Fibroblast of lung (primary cell): ENCODE measurements around the gene RMDN3. TPM values are rescaled to one million over a fixed set of nuclear protein-coding genes. Genes with fewer than 3 reads are reported as not detected.

ENCODE experiments used
- DNase-seq, 2 donors: peaks; one replicate each; pipeline versions ENCODE4 v3.0.0 to v3.0.0-alpha.2; 2010; ENCODE audit warnings: low read depth in 2 of 2
- H2AFZ ChIP-seq: 2 replicates; pipeline ENCODE4 v1.5.1; 2012; ENCODE audit warnings: low read length, control low read depth, inconsistent platforms
- H3K27ac ChIP-seq: 2 replicates; pipeline ENCODE4 v1.5.1; 2011; ENCODE audit warnings: low read length, control low read depth; ENCODE audit not compliant: insufficient read depth
- H3K27me3 ChIP-seq: 2 replicates; pipeline ENCODE4 v1.5.1; 2011; ENCODE audit warnings: mild to moderate bottlenecking, low read length; ENCODE audit not compliant: control insufficient read depth, insufficient read depth
- H3K36me3 ChIP-seq: 2 replicates; pipeline ENCODE4 v1.5.1; 2011; ENCODE audit warnings: low read length; ENCODE audit not compliant: control insufficient read depth, insufficient read depth
- H3K4me1 ChIP-seq: 2 replicates; pipeline ENCODE4 v1.5.1; 2011; ENCODE audit warnings: low read length; ENCODE audit not compliant: control insufficient read depth, insufficient read depth; ENCODE audit errors: extremely low read depth
- H3K4me2 ChIP-seq: 2 replicates; pipeline ENCODE4 v1.5.1; 2011; ENCODE audit warnings: low read length, control low read depth; ENCODE audit not compliant: insufficient read depth; ENCODE audit errors: extremely low read depth
- H3K4me3 ChIP-seq, 4 experiments: fragments of 200-600 bp in 1 of 4; sonication (generic) in 1 of 4; replicated peaks in 1 of 4; 2 replicates each; pipeline ENCODE4 v1.5.1; 2011 to 2016; ENCODE audit warnings: low read length in 4 of 4, low read depth in 3 of 4, mild to moderate bottlenecking in 3 of 4, control low read depth in 2 of 4, inconsistent platforms in 1 of 4, mixed read lengths in 1 of 4; ENCODE audit not compliant: insufficient read depth in 1 of 4; ENCODE audit errors: control extremely low read depth in 1 of 4
- H3K79me2 ChIP-seq: 2 replicates; pipeline ENCODE4 v1.5.1; 2012; ENCODE audit warnings: mild to moderate bottlenecking, low read length, inconsistent platforms; ENCODE audit not compliant: control insufficient read depth, insufficient read depth
- H3K9ac ChIP-seq: 2 replicates; pipeline ENCODE4 v1.5.1; 2011; ENCODE audit warnings: mild to moderate bottlenecking, low read length, control low read depth; ENCODE audit not compliant: insufficient read depth
- H3K9me3 ChIP-seq: 2 replicates; pipeline ENCODE4 v1.5.1; 2012; ENCODE audit warnings: low read depth, low read length; ENCODE audit not compliant: control insufficient read depth, insufficient read depth
- H4K20me1 ChIP-seq: 2 replicates; pipeline ENCODE4 v1.5.1; 2011; ENCODE audit warnings: low read length; ENCODE audit not compliant: control insufficient read depth, insufficient read depth; ENCODE audit errors: extremely low read depth
- EZH2 ChIP-seq: IDR thresholded peaks from 2 replicates; pipeline ENCODE4 v1.5.1; 2012; ENCODE audit warnings: low read length, control low read depth, mild to moderate bottlenecking; ENCODE audit errors: missing control alignments
- polyA plus RNA-seq, 2 donors: library from polyadenylated mRNA; depleted of rRNA in 1 of 2; stranded (reverse) in 1 of 2; unstranded in 1 of 2; fragments of >200 nt; gene quantifications; 2 replicates each; pipeline ENCODE4 v1.2.1, GENCODE V29; 2011 to 2012; ENCODE audit warnings: missing spikeins in 1 of 2
- total RNA-seq: library from RNA; depleted of rRNA; stranded (reverse); fragments of >200 nt; gene quantifications from 2 replicates; pipeline ENCODE4 v1.2.1, GENCODE V29; 2014
- TF ChIP-seq, protein P1 (sequence below), 2 donors: IDR thresholded peaks in 1 of 2; conservative IDR thresholded peaks in 1 of 2; 1 replicate in 1 of 2; 2 replicates in 1 of 2; pipeline ENCODE4 v1.5.1; 2011 to 2012; ENCODE audit warnings: low read length in 2 of 2, control low read depth in 1 of 2, inconsistent platforms in 1 of 2, low read depth in 1 of 2, mild to moderate bottlenecking in 1 of 2

Gene RMDN3
- total and polyA plus RNA-seq, 2 donors (not counting 1 experiment from before 2014, with no cell fraction given), result 16.0 to 22.7 TPM

DNA sequence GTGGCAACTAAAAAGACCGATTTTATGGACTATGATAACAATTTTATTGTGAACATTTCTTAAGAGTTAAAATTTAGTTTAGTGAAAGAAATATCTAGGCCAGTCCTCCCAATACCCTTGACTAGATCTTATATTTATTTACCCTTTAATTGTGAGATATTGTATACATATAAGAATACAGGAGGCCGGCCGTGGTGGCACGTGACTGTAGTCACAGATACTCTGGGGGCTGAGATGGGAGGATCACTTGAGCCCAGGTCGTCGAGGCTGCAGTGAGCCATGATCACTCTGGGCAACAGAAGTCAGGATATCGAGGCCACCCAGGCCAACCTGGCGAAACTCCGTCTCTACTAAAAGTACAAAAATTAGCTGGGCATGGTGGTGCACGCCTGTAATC is 756 bp upstream of the RMDN3 start:
- H3K27ac ChIP-seq, result peak overlapping the region; percentile 92
- no peak overlapping the region for H2AFZ ChIP-seq
- peak overlapping the region; percentile 73 for H3K9ac ChIP-seq
- H4K20me1 ChIP-seq, result no peaks in the 10 kb centered on the region
- no peaks in the 10 kb centered on the region for H3K9me3 ChIP-seq
- peak overlapping the region; percentile 81 for H3K4me2 ChIP-seq
- H3K79me2 ChIP-seq, result peaks cover 9% of the 10 kb centered on the region
- peak overlapping the region in 3 of 4 experiments; percentile 85 to 99 (median 88) for H3K4me3 ChIP-seq
- DNase-seq, result no peak
- no peaks in the 10 kb centered on the region for H3K27me3 ChIP-seq
- TF ChIP-seq, protein P1, sequence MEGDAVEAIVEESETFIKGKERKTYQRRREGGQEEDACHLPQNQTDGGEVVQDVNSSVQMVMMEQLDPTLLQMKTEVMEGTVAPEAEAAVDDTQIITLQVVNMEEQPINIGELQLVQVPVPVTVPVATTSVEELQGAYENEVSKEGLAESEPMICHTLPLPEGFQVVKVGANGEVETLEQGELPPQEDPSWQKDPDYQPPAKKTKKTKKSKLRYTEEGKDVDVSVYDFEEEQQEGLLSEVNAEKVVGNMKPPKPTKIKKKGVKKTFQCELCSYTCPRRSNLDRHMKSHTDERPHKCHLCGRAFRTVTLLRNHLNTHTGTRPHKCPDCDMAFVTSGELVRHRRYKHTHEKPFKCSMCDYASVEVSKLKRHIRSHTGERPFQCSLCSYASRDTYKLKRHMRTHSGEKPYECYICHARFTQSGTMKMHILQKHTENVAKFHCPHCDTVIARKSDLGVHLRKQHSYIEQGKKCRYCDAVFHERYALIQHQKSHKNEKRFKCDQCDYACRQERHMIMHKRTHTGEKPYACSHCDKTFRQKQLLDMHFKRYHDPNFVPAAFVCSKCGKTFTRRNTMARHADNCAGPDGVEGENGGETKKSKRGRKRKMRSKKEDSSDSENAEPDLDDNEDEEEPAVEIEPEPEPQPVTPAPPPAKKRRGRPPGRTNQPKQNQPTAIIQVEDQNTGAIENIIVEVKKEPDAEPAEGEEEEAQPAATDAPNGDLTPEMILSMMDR (conservative IDR thresholded peaks at IDR 0.05 in 1 of 2, IDR thresholded peaks at IDR 0.05 in 1 of 2; ENCODE audit: low read depth in 1 of 2, low read length in 2 of 2), result no peak
- no peak for TF ChIP-seq EZH2
- H3K36me3 ChIP-seq, result peaks cover 1% of the 10 kb centered on the region
- no peaks in the 10 kb centered on the region for H3K4me1 ChIP-seq

DNA sequence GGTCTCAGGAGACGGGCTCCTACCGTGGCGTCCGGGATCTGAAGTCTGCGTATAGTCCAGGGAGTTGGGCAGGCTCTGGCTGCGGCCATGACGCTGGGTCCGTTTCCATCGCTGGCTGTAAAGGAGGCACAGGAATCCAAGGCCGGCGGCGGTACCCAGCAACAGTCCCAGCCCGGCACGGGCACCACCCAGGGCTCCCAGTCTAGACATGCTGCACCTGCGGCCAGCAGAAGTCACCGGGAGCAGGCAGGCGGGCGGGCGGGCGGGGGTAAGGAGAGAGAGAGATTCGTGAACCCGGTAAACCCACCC is 526 bp downstream of the RMDN3 start:
- DNase-seq, result no peak
- peak overlapping the region; percentile 85 for H3K9ac ChIP-seq
- peak overlapping the region; percentile 92 for H3K27ac ChIP-seq

DNA sequence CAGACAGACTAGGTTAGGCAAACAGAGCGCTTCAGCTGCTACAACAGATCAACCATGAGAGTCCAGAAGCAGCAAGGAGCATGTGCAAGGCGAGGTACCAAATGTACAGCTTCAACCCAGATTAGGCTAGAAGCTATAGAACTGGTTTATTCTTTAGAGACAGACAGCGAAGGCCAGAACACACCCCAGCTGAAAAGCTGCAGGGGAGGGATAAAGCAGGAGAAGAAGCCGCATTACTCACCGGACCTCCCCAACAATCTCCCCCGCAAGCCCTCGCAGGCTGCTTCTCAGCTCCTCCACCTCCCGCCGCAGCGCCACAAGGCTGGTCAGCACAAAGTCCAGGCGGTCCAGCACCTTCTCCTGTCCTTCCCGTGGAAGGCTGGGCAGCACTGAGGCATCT is 3.3 kb downstream of the RMDN3 start:
- Histone ChIP-seq H3K36me3 (peaks cover 4% of the 10 kb centered on the region), H3K4me1 (peaks cover 3% of the 10 kb centered on the region), H3K79me2 (peaks cover 9% of the 10 kb centered on the region), H3K27me3 (no peaks in the 10 kb centered on the region), H2AFZ (no peak overlapping the region), H3K9ac (no peak overlapping the region), H3K27ac (no peak overlapping the region), H3K9me3 (no peaks in the 10 kb centered on the region), H4K20me1 (no peaks in the 10 kb centered on the region), H3K4me3 (no peak overlapping the region), H3K4me2 (no peak overlapping the region)
- no peak for DNase-seq
- no peak for TF ChIP-seq EZH2
- TF ChIP-seq, protein P1 (conservative IDR thresholded peaks at IDR 0.05 in 1 of 2, IDR thresholded peaks at IDR 0.05 in 1 of 2; ENCODE audit: low read depth in 1 of 2, low read length in 2 of 2), result no peak

More for the DNA sequence above, 526 bp downstream of the RMDN3 start:
- Histone ChIP-seq H3K27me3 (no peaks in the 10 kb centered on the region), H3K36me3 (peaks cover 1% of the 10 kb centered on the region), H3K79me2 (peaks cover 9% of the 10 kb centered on the region), H3K9me3 (no peaks in the 10 kb centered on the region), H4K20me1 (no peaks in the 10 kb centered on the region), H3K4me2 (peak overlapping the region; percentile 85), H3K4me1 (no peaks in the 10 kb centered on the region), H2AFZ (peak overlapping the region; percentile 82), H3K4me3 (peak overlapping the region; percentile 82 to 99 (median 90))
- no peak for TF ChIP-seq EZH2
- TF ChIP-seq, protein P1 (conservative IDR thresholded peaks at IDR 0.05 in 1 of 2, IDR thresholded peaks at IDR 0.05 in 1 of 2; ENCODE audit: low read depth in 1 of 2, low read length in 2 of 2), result no peak
